Nephron (organoid): ENCODE results near the gene ZNF543.
"Not testable (repeated sequence)": the region's sequence is repeated elsewhere in the genome, so short reads cannot be mapped to it uniquely, and the experiment has no call there.

ENCODE experiments used
- H3K27ac Mint-ChIP-seq, 3 experiments: 2 replicates each; pipeline ENCODE4 v1.8.0; 2020; ENCODE audit warnings: mixed read lengths in 3 of 3, mild to moderate bottlenecking in 2 of 3, moderate library complexity in 1 of 3
- H3K27me3 Mint-ChIP-seq: 2 replicates; pipeline ENCODE4 v1.8.0; 2021; ENCODE audit warnings: low read depth, mild to moderate bottlenecking, moderate library complexity, mixed read lengths
- H3K36me3 Mint-ChIP-seq: 2 replicates; pipeline ENCODE4 v1.8.0; 2020; ENCODE audit warnings: low read depth, mixed read lengths
- H3K4me1 Mint-ChIP-seq: 2 replicates; pipeline ENCODE4 v1.8.0; 2020; ENCODE audit warnings: mixed read lengths
- H3K4me3 Mint-ChIP-seq, 3 experiments: 2 replicates each; pipeline ENCODE4 v1.8.0; 2020; ENCODE audit warnings: mild to moderate bottlenecking in 3 of 3, mixed read lengths in 3 of 3, moderate library complexity in 2 of 3
- H3K9me3 Mint-ChIP-seq: 2 replicates; pipeline ENCODE4 v1.8.0; 2020; ENCODE audit warnings: mixed read lengths
- TF ChIP-seq, protein P1 (sequence below), 3 experiments: fragments of 200-600 bp; sonication (generic); IDR thresholded peaks; one replicate each; pipeline ENCODE4 v1.5.0; 2021; ENCODE audit warnings: antibody characterized with exemption in 3 of 3; ENCODE audit not compliant: unreplicated experiment in 3 of 3

ZNF543 gene

DNA sequence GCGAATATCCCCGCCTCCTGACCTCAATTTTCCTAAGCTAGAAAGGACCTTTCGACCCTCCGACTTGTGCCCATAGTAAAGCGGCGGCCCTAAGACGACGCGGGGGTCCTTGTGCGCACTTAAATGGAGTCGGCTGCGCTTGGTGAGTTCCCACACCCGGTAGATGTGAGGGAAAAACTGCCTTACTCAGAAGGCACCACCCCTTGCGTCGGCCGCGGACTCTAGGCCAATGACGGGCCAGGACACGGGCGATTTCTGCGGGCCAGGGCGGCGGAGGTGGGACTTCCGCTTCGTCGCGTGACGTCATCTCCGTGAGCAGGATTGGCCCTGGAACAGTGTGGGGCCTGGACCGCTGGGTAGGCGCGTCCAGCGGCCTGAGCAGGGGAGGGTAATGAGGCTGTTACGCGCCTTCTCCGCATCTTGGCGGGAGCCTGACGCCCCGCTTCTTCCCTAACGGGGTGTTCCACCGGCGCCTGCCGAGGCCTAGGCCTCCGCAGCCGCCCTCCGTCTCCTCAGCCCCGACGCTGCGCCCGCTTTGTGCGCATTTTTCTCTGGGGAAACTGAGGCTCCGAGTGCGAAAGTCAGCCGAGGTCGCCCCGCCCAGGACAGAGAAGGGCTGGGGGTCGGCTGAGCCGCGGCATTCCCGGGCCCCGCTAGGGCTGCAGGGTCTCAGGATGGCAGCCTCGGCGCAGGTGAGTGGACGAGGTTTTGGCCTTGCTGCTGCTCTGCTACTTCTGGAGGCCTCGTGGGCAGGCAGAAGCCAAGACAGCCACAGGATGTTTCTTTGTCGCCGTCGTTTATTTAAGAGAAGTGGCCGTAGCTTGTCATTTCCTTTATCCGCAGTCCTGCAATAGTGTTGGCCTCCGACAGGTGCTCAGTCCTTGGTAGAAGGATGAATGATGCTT is at the start of gene ZNF543:
TSS of gene ZNF543 (plus strand) at position 293 of the 905 bp plus-strand sequence. CDS start at position 675, 382 bp downstream.
- no peaks in the 10 kb centered on the region for H3K9me3 Mint-ChIP-seq
- peak within 1 kb of the TSS; percentile 91 to 98 (median 97) for H3K4me3 Mint-ChIP-seq
- peaks cover 20% of the 10 kb centered on the region for H3K36me3 Mint-ChIP-seq
- TF ChIP-seq, protein P1, sequence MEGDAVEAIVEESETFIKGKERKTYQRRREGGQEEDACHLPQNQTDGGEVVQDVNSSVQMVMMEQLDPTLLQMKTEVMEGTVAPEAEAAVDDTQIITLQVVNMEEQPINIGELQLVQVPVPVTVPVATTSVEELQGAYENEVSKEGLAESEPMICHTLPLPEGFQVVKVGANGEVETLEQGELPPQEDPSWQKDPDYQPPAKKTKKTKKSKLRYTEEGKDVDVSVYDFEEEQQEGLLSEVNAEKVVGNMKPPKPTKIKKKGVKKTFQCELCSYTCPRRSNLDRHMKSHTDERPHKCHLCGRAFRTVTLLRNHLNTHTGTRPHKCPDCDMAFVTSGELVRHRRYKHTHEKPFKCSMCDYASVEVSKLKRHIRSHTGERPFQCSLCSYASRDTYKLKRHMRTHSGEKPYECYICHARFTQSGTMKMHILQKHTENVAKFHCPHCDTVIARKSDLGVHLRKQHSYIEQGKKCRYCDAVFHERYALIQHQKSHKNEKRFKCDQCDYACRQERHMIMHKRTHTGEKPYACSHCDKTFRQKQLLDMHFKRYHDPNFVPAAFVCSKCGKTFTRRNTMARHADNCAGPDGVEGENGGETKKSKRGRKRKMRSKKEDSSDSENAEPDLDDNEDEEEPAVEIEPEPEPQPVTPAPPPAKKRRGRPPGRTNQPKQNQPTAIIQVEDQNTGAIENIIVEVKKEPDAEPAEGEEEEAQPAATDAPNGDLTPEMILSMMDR (IDR thresholded peaks at IDR 0.05; ENCODE audit: unreplicated experiment in 3 of 3), result no peak
- H3K27ac Mint-ChIP-seq, result peak within 1 kb of the TSS; percentile 85 to 98 (median 96)
- H3K27me3 Mint-ChIP-seq, result peaks cover 28% of the 10 kb centered on the region
- peaks cover 25% of the 10 kb centered on the region for H3K4me1 Mint-ChIP-seq

GRCh38 chr19:57271280-57271679 is 49.0 kb upstream of the ZNF543 start:
- no peak overlapping the region for H3K4me3 Mint-ChIP-seq
- H3K27ac Mint-ChIP-seq, result no peak overlapping the region
- peaks cover 17% of the 10 kb centered on the region for H3K36me3 Mint-ChIP-seq
- H3K9me3 Mint-ChIP-seq, result no peaks in the 10 kb centered on the region
- H3K27me3 Mint-ChIP-seq, result no peaks in the 10 kb centered on the region
- no peaks in the 10 kb centered on the region for H3K4me1 Mint-ChIP-seq
- TF ChIP-seq, protein P1 (IDR thresholded peaks at IDR 0.05; ENCODE audit: unreplicated experiment in 3 of 3), result no peak

DNA sequence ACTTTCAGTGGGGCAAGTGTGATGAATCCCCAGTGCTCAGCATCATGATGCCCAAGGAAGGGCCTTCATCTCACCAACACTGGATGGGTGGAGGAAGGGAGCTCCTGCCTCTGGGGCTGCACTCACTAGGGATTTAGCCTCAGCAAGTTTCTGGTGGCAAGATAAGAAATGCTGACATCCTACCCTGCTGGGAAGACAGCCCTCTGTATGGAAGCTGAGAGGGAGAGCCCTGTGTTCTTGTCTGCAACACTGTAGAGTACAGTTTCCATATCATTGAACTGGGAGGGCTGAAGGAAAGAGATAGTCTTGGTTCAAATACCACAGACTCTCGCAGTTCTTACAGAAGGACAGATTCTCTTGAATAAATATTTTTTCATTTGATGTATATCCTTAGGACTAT is 47.3 kb upstream of the ZNF543 start:
- Mint-ChIP-seq H3K4me1 (no peaks in the 10 kb centered on the region), H3K4me3 (no peak overlapping the region), H3K9me3 (no peaks in the 10 kb centered on the region), H3K27ac (no peak overlapping the region), H3K27me3 (no peaks in the 10 kb centered on the region), H3K36me3 (peaks cover 17% of the 10 kb centered on the region)
- TF ChIP-seq, protein P1 (IDR thresholded peaks at IDR 0.05; ENCODE audit: unreplicated experiment in 3 of 3), result no peak

DNA sequence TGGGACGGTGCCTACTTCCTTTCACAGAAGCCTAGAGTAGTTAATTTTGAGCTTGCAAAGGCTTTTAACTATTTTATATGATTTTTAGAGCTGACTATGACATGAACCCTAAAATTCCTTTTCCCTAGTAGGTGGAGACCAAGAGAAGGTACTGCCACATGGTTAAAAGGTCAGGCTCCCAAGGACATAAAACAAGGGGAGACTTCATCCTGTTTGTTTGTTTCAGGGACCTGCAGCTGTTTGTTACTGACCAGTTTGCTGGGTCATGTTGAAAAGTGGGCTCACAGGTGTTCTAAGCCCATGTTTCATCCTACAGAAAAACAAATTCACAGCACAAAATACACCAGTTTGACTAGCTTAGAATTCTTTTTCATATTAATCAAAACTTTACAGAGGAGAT is 43.8 kb upstream of the ZNF543 start:
- Mint-ChIP-seq H3K4me1 (peaks cover 5% of the 10 kb centered on the region), H3K27me3 (no peaks in the 10 kb centered on the region), H3K36me3 (peaks cover 14% of the 10 kb centered on the region)

DNA sequence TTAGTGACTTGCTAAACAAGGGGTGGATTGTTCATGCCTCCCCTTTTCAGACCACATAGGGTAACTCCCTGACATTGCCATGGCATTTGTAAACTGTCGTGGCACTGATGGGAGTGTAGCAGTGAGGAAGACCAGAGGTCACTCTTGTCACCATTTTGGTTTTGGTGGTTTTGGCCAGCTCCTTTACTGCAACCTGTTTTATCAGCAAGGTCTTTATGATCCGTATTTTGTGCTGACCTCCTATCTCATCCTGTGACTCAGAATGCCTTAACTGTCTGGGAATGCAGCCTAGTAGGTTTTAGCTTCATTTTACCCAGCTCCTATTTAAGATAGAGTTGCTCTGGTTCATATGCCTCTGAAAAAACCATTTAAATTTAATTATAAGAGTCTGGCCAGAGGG is 41.8 kb upstream of the ZNF543 start:
- H3K27ac Mint-ChIP-seq, H3K27me3 Mint-ChIP-seq, H3K9me3 Mint-ChIP-seq: not testable (repeated sequence)
- Mint-ChIP-seq H3K4me3 (peak overlapping the region in 1 of 3 experiments; percentile 25), H3K36me3 (peaks cover 12% of the 10 kb centered on the region), H3K4me1 (peaks cover 17% of the 10 kb centered on the region)

More for the DNA sequence above, 43.8 kb upstream of the ZNF543 start:
- H3K9me3 Mint-ChIP-seq, result no peaks in the 10 kb centered on the region
- no peak overlapping the region for H3K27ac Mint-ChIP-seq
- no peak overlapping the region for H3K4me3 Mint-ChIP-seq
- TF ChIP-seq, protein P1 (IDR thresholded peaks at IDR 0.05; ENCODE audit: unreplicated experiment in 3 of 3), result no peak

- H3K4me1 Mint-ChIP-seq, result peaks cover 17% of the 10 kb centered on the region
- H3K27ac Mint-ChIP-seq, result no peak overlapping the region
- peaks cover 17% of the 10 kb centered on the region for H3K36me3 Mint-ChIP-seq
- H3K9me3 Mint-ChIP-seq, result no peaks in the 10 kb centered on the region
- TF ChIP-seq, protein P1 (IDR thresholded peaks at IDR 0.05; ENCODE audit: unreplicated experiment in 3 of 3), result peak in 1 of 3 experiments; percentile 47
- no peaks in the 10 kb centered on the region for H3K27me3 Mint-ChIP-seq
- H3K4me3 Mint-ChIP-seq, result no peak overlapping the region
These were observed 40.7 kb upstream of the ZNF543 start for GRCh38 chr19:57279418-57280164.
